Activated T-cell treated with anti-CD3 and anti-CD28 coated beads, Interleukin-2, amount 50 U/mL, for 72 hours (primary cell): ENCODE data around the gene C10orf105. TPM values are rescaled to one million over a fixed set of nuclear protein-coding genes. Genes with fewer than 3 reads are reported as not detected.

Experiments used
- ATAC-seq, 2 donors: fragments of 150-1000 bp; cut with Tn5 transposase; replicated peaks in 1 of 2; 2 replicates each; pipeline ENCODE4 v1.10.0; 2021; ENCODE audit warnings: moderate library complexity in 2 of 2, mild to moderate bottlenecking in 1 of 2
- DNase-seq, 2 donors: peaks; one replicate each; pipeline ENCODE4 v3.0.0; 2021 to 2022; ENCODE audit warnings: mixed read lengths in 1 of 2
- H3K27ac Mint-ChIP-seq: one replicate; pipeline ENCODE4 v1.8.0; 2022; ENCODE audit warnings: mild to moderate bottlenecking, moderate library complexity, mixed read lengths
- H3K27me3 Mint-ChIP-seq: one replicate; pipeline ENCODE4 v1.8.0; 2022; ENCODE audit warnings: low read depth, mixed read lengths
- H3K36me3 Mint-ChIP-seq, 2 donors: one replicate each; pipeline ENCODE4 v1.8.0; 2022; ENCODE audit warnings: mixed read lengths in 2 of 2, mild to moderate bottlenecking in 1 of 2; ENCODE audit not compliant: insufficient read depth in 2 of 2
- H3K4me1 Mint-ChIP-seq: one replicate; pipeline ENCODE4 v1.8.0; 2022; ENCODE audit warnings: low read depth, mixed read lengths
- H3K4me3 Mint-ChIP-seq, 2 donors: one replicate each; pipeline ENCODE4 v1.8.0; 2022; ENCODE audit warnings: mild to moderate bottlenecking in 2 of 2, mixed read lengths in 2 of 2, moderate library complexity in 2 of 2
- H3K9me3 Mint-ChIP-seq, 2 donors: one replicate each; pipeline ENCODE4 v1.8.0; 2022; ENCODE audit warnings: mixed read lengths in 2 of 2
- total RNA-seq, 2 donors: library from RNA; stranded (reverse); gene quantifications; one replicate each; pipeline ENCODE4 v1.2.3, GENCODE V29; 2022

Gene C10orf105
- total RNA-seq, 2 donors from 2014 or later = 0.35 to 0.43 TPM

GRCh38 chr10:71677261-71677660 lies 42.3 kb downstream of the C10orf105 start:
- ATAC-seq = no peak
- Mint-ChIP-seq H3K4me1 (no peaks in the 10 kb centered on the region), H3K27ac (no peak overlapping the region), H3K9me3 (no peaks in the 10 kb centered on the region), H3K36me3 (no peaks in the 10 kb centered on the region), H3K27me3 (no peaks in the 10 kb centered on the region), H3K4me3 (no peak overlapping the region)
- no peak for DNase-seq

GRCh38 chr10:71675295-71675970 lies 44.1 kb downstream of the C10orf105 start:
- no peak for ATAC-seq
- no peaks in the 10 kb centered on the region for H3K27me3 Mint-ChIP-seq

GRCh38 chr10:71671994-71672946 lies 47.3 kb downstream of the C10orf105 start:
- H3K4me3 Mint-ChIP-seq = no peak overlapping the region
- H3K27me3 Mint-ChIP-seq = no peaks in the 10 kb centered on the region
- H3K27ac Mint-ChIP-seq = no peak overlapping the region
- H3K9me3 Mint-ChIP-seq = no peaks in the 10 kb centered on the region
- peaks cover 6% of the 10 kb centered on the region for H3K4me1 Mint-ChIP-seq
- H3K36me3 Mint-ChIP-seq = no peaks in the 10 kb centered on the region
- DNase-seq (no peak), ATAC-seq (no peak)

More at GRCh38 chr10:71675295-71675970, 44.1 kb downstream of the C10orf105 start:
- no peaks in the 10 kb centered on the region for H3K36me3 Mint-ChIP-seq
- H3K27ac Mint-ChIP-seq = no peak overlapping the region
- no peaks in the 10 kb centered on the region for H3K9me3 Mint-ChIP-seq
- no peaks in the 10 kb centered on the region for H3K4me1 Mint-ChIP-seq
- no peak overlapping the region for H3K4me3 Mint-ChIP-seq
- DNase-seq = no peak

- H3K9me3 Mint-ChIP-seq = no peaks in the 10 kb centered on the region
- H3K4me1 Mint-ChIP-seq = peaks cover 17% of the 10 kb centered on the region
- no peaks in the 10 kb centered on the region for H3K36me3 Mint-ChIP-seq
- H3K27me3 Mint-ChIP-seq = no peaks in the 10 kb centered on the region
- no peak for DNase-seq
- no peak overlapping the region for H3K4me3 Mint-ChIP-seq
- peak in 1 of 2 donors; percentile 15 for ATAC-seq
- no peak overlapping the region for H3K27ac Mint-ChIP-seq
Measured at GRCh38 chr10:71667387-71667752, 52.2 kb downstream of the C10orf105 start.

GRCh38 chr10:71666639-71667386 lies 52.8 kb downstream of the C10orf105 start:
- H3K36me3 Mint-ChIP-seq = no peaks in the 10 kb centered on the region
- ATAC-seq (peak; percentile 21 to 31), DNase-seq (no peak)
- peaks cover 17% of the 10 kb centered on the region for H3K4me1 Mint-ChIP-seq
- H3K27me3 Mint-ChIP-seq = no peaks in the 10 kb centered on the region
- no peaks in the 10 kb centered on the region for H3K9me3 Mint-ChIP-seq
- H3K4me3 Mint-ChIP-seq = no peak overlapping the region
- H3K27ac Mint-ChIP-seq = no peak overlapping the region

GRCh38 chr10:71665456-71665855 lies 54.1 kb downstream of the C10orf105 start:
- no peak for ATAC-seq
- Mint-ChIP-seq H3K4me3 (no peak overlapping the region), H3K4me1 (peaks cover 17% of the 10 kb centered on the region), H3K27me3 (no peaks in the 10 kb centered on the region), H3K9me3 (no peaks in the 10 kb centered on the region), H3K36me3 (no peaks in the 10 kb centered on the region), H3K27ac (no peak overlapping the region)
- DNase-seq = no peak

DNA sequence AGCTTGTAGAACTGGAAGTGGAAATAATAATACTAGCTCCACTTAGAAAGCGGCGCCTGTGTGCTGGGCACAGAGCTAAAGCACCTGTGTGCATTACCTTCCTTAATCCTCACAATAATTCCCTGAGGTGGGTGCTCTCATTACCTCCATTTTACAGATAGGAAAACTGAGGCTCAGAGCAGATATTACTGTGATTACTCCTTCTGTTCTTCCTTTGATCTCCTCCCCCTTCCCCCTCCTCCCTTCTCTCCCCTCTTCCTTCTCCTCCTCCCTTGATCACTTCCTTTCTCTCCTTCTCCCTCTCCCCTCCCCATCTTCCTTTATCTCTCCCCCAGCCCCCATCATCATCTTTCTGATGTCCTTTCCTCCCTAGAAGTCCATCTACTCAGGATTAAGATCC lies 55.0 kb downstream of the C10orf105 start:
- no peak overlapping the region for H3K27ac Mint-ChIP-seq
- no peak for DNase-seq

DNA sequence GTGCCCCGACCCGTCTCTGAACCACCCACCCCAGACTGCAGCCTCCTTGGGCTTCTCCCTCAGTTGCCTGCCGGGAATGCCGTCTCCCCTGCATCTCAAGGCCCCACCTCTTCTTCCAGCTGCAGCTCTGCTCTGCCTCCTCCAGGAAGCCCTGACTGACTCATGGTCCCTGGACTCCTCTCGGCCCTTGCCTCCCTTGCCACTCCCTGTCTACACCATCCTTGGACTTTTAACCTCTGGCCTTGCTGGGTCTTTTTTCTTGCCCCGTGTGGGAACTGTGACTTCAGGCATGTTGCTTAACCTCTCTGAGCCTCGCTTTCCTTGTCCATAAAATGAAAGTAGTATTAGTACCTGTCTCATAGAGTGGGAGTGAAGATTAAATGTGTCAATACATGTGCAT lies 56.3 kb downstream of the C10orf105 start:
- H3K9me3 Mint-ChIP-seq = no peaks in the 10 kb centered on the region
- DNase-seq (no peak), ATAC-seq (no peak)
- no peak overlapping the region for H3K27ac Mint-ChIP-seq
- H3K4me3 Mint-ChIP-seq = no peak overlapping the region
- H3K4me1 Mint-ChIP-seq = peaks cover 22% of the 10 kb centered on the region
- H3K27me3 Mint-ChIP-seq = no peaks in the 10 kb centered on the region
- no peaks in the 10 kb centered on the region for H3K36me3 Mint-ChIP-seq

More for the DNA sequence above, 55.0 kb downstream of the C10orf105 start:
- ATAC-seq = no peak
- Mint-ChIP-seq H3K27me3 (no peaks in the 10 kb centered on the region), H3K4me3 (no peak overlapping the region), H3K9me3 (no peaks in the 10 kb centered on the region), H3K36me3 (no peaks in the 10 kb centered on the region), H3K4me1 (peaks cover 17% of the 10 kb centered on the region)

GRCh38 chr10:71661779-71662336 lies 57.7 kb downstream of the C10orf105 start:
- DNase-seq (no peak), ATAC-seq (no peak)
- Mint-ChIP-seq H3K9me3 (no peaks in the 10 kb centered on the region), H3K4me1 (peaks cover 12% of the 10 kb centered on the region), H3K36me3 (no peaks in the 10 kb centered on the region), H3K27me3 (no peaks in the 10 kb centered on the region), H3K4me3 (no peak overlapping the region), H3K27ac (no peak overlapping the region)

Other genes with a start within 250 kb of the C10orf105 start
- gene VSIR, start 53.7 kb upstream of the C10orf105 start, total RNA-seq = 10 to 100 TPM; 70.1 to 70.5 TPM
- gene PSAP, start 131.5 kb upstream of the C10orf105 start, total RNA-seq = 100 to 1,000 TPM; 111 to 139 TPM
- under 1 TPM; 0.16 to 0.38 TPM for gene CHST3, start 244.6 kb upstream of the C10orf105 start, total RNA-seq